LNCaP clone FGC (cell line): Measurements from ENCODE around the gene OARD1.
A peak's percentile ranks its signal among the peaks of the same experiment; 100 is the strongest.

Source experiments
- DNase-seq: peaks from one replicate; pipeline ENCODE4 v3.0.0-alpha.2; 2011; ENCODE audit warnings: low read depth
- H3K4me3 ChIP-seq: 2 replicates; pipeline ENCODE4 v1.5.1; 2011; ENCODE audit warnings: mild to moderate bottlenecking, low read depth, low read length, control low read depth
- CTCF ChIP-seq: IDR thresholded peaks from 2 replicates; pipeline ENCODE4 v1.5.1; 2012; ENCODE audit warnings: mild to moderate bottlenecking; ENCODE audit not compliant: control insufficient read depth, insufficient read depth; ENCODE audit errors: extremely low read depth

OARD1 gene

GRCh38 chr6:41085182-41085581 is 13.0 kb upstream of the OARD1 start:
- no peak for DNase-seq
- no peak for TF ChIP-seq CTCF
- H3K4me3 ChIP-seq: no peak overlapping the region

- TF ChIP-seq CTCF: no peak
These were observed 10.9 kb upstream of the OARD1 start for GRCh38 chr6:41083072-41083471.

GRCh38 chr6:41080621-41081020 is 8.5 kb upstream of the OARD1 start:
- DNase-seq: no peak
- no peak overlapping the region for H3K4me3 ChIP-seq
- no peak for TF ChIP-seq CTCF

More at GRCh38 chr6:41083072-41083471, 10.9 kb upstream of the OARD1 start:
- no peak for DNase-seq
- no peak overlapping the region for H3K4me3 ChIP-seq

GRCh38 chr6:41079080-41079479 is 6.9 kb upstream of the OARD1 start:
- DNase-seq: no peak
- no peak for TF ChIP-seq CTCF

GRCh38 chr6:41078101-41078500 is 5.9 kb upstream of the OARD1 start:
- no peak for TF ChIP-seq CTCF
- DNase-seq: no peak

More at GRCh38 chr6:41079080-41079479, 6.9 kb upstream of the OARD1 start:
- H3K4me3 ChIP-seq: no peak overlapping the region

GRCh38 chr6:41077536-41077935 is 5.4 kb upstream of the OARD1 start:
- no peak for DNase-seq
- H3K4me3 ChIP-seq: peak overlapping the region; percentile 23; the same call in 1 of the 2 replicates
- no peak for TF ChIP-seq CTCF

More at GRCh38 chr6:41078101-41078500, 5.9 kb upstream of the OARD1 start:
- H3K4me3 ChIP-seq: no peak overlapping the region
